Neural crest cell (in vitro differentiated cells): ENCODE data around the gene ATG2A. TPM values are rescaled to one million over a fixed set of nuclear protein-coding genes. Genes with fewer than 3 reads are reported as not detected.

ENCODE experiments used
- DNase-seq: peaks from one replicate; pipeline ENCODE4 v3.0.0; 2021; ENCODE audit warnings: low read depth, mixed read lengths, low spot score
- H3K27ac Mint-ChIP-seq: one replicate; pipeline ENCODE4 v1.8.0; 2021; ENCODE audit warnings: mild to moderate bottlenecking, mixed read lengths; ENCODE audit not compliant: unreplicated experiment
- H3K27me3 Mint-ChIP-seq: 2 replicates; pipeline ENCODE4 v1.8.0; 2021; ENCODE audit warnings: low read depth, mild to moderate bottlenecking, mixed read lengths
- H3K36me3 Mint-ChIP-seq: 2 replicates; pipeline ENCODE4 v1.8.0; 2021; ENCODE audit warnings: low read depth, mild to moderate bottlenecking, mixed read lengths
- H3K4me1 Mint-ChIP-seq: 2 replicates; pipeline ENCODE4 v1.8.0; 2021; ENCODE audit warnings: mixed read lengths
- H3K4me3 Mint-ChIP-seq: one replicate; pipeline ENCODE4 v1.8.0; 2021; ENCODE audit warnings: mild to moderate bottlenecking, mixed read lengths
- H3K9me3 Mint-ChIP-seq: 2 replicates; pipeline ENCODE4 v1.8.0; 2021; ENCODE audit warnings: mixed read lengths
- CTCF ChIP-seq: fragments of 200-600 bp; sonication (generic); conservative IDR thresholded peaks from 2 replicates; pipeline ENCODE4 v1.5.0; 2021; ENCODE audit warnings: antibody characterized with exemption, mild to moderate bottlenecking
- total RNA-seq: library from RNA; stranded (reverse); gene quantifications from 2 replicates; pipeline ENCODE4 v1.2.1, GENCODE V29; 2021

The ATG2A gene
- total RNA-seq, 1 donor from 2014 or later = 24.8 TPM

- Mint-ChIP-seq H3K4me3 (peak within 1 kb of the TSS; percentile 98), H3K4me1 (peaks cover 58% of the 10 kb centered on the region), H3K36me3 (no peaks in the 10 kb centered on the region), H3K27me3 (no peaks in the 10 kb centered on the region), H3K27ac (peak within 1 kb of the TSS; percentile 99), H3K9me3 (no peaks in the 10 kb centered on the region)
- no peak for TF ChIP-seq CTCF
- peak; percentile 99 for DNase-seq
Observed at GRCh38 chr11:64878494-64879243, 38.3 kb downstream of the ATG2A start, which contains the start of gene EHD1. Gene EHD1, minus strand, starts transcription at chr11:64878621. Its CDS starts 157 bp downstream, at chr11:64878464.

- Mint-ChIP-seq H3K27ac (peak overlapping the region; percentile 78), H3K4me1 (peaks cover 58% of the 10 kb centered on the region), H3K36me3 (no peaks in the 10 kb centered on the region), H3K9me3 (no peaks in the 10 kb centered on the region), H3K27me3 (no peaks in the 10 kb centered on the region), H3K4me3 (peak overlapping the region; percentile 98)
- no peak for DNase-seq
- no peak for TF ChIP-seq CTCF
Observed at GRCh38 chr11:64878223-64878493, 38.9 kb downstream of the ATG2A start.

GRCh38 chr11:64877390-64878222 lies 39.4 kb downstream of the ATG2A start:
- TF ChIP-seq CTCF = no peak
- Mint-ChIP-seq H3K36me3 (no peaks in the 10 kb centered on the region), H3K27me3 (no peaks in the 10 kb centered on the region), H3K27ac (peak overlapping the region; percentile 78), H3K4me1 (peaks cover 58% of the 10 kb centered on the region), H3K4me3 (peak overlapping the region; percentile 98), H3K9me3 (no peaks in the 10 kb centered on the region)
- no peak for DNase-seq

- H3K4me1 Mint-ChIP-seq = peaks cover 58% of the 10 kb centered on the region
- no peaks in the 10 kb centered on the region for H3K27me3 Mint-ChIP-seq
- no peaks in the 10 kb centered on the region for H3K9me3 Mint-ChIP-seq
- peak overlapping the region; percentile 48 for H3K27ac Mint-ChIP-seq
- no peak for TF ChIP-seq CTCF
- H3K36me3 Mint-ChIP-seq = no peaks in the 10 kb centered on the region
- no peak for DNase-seq
- H3K4me3 Mint-ChIP-seq = peak overlapping the region; percentile 98
Observed at GRCh38 chr11:64876835-64877341, 40.1 kb downstream of the ATG2A start.

GRCh38 chr11:64876229-64876750 lies 40.7 kb downstream of the ATG2A start:
- no peaks in the 10 kb centered on the region for H3K27me3 Mint-ChIP-seq
- peaks cover 62% of the 10 kb centered on the region for H3K4me1 Mint-ChIP-seq
- no peak for DNase-seq
- H3K36me3 Mint-ChIP-seq = no peaks in the 10 kb centered on the region
- H3K27ac Mint-ChIP-seq = peak overlapping the region; percentile 48
- H3K9me3 Mint-ChIP-seq = no peaks in the 10 kb centered on the region
- TF ChIP-seq CTCF = no peak
- peak overlapping the region; percentile 98 for H3K4me3 Mint-ChIP-seq
